NCI-H1694 (cell line): ENCODE measurements around the gene CACNA2D4.
"Not testable (repeated sequence)": the region's sequence is repeated elsewhere in the genome, so short reads cannot be mapped to it uniquely, and the experiment has no call there.

ENCODE experiments used
- DNase-seq: peaks from one replicate; lab custom pipeline; 2025; lab: John Stamatoyannopoulos, UW

Gene CACNA2D4, protein sequence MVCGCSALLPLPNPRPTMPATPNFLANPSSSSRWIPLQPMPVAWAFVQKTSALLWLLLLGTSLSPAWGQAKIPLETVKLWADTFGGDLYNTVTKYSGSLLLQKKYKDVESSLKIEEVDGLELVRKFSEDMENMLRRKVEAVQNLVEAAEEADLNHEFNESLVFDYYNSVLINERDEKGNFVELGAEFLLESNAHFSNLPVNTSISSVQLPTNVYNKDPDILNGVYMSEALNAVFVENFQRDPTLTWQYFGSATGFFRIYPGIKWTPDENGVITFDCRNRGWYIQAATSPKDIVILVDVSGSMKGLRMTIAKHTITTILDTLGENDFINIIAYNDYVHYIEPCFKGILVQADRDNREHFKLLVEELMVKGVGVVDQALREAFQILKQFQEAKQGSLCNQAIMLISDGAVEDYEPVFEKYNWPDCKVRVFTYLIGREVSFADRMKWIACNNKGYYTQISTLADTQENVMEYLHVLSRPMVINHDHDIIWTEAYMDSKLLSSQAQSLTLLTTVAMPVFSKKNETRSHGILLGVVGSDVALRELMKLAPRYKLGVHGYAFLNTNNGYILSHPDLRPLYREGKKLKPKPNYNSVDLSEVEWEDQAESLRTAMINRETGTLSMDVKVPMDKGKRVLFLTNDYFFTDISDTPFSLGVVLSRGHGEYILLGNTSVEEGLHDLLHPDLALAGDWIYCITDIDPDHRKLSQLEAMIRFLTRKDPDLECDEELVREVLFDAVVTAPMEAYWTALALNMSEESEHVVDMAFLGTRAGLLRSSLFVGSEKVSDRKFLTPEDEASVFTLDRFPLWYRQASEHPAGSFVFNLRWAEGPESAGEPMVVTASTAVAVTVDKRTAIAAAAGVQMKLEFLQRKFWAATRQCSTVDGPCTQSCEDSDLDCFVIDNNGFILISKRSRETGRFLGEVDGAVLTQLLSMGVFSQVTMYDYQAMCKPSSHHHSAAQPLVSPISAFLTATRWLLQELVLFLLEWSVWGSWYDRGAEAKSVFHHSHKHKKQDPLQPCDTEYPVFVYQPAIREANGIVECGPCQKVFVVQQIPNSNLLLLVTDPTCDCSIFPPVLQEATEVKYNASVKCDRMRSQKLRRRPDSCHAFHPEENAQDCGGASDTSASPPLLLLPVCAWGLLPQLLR

GRCh38 chr12:1918081-1918883, at the start of gene CACNA2D4:
Gene CACNA2D4, minus strand, starts transcription at chr12:1918652. Its CDS starts 179 bp downstream, at chr12:1918473.
- no peak for DNase-seq

DNA sequence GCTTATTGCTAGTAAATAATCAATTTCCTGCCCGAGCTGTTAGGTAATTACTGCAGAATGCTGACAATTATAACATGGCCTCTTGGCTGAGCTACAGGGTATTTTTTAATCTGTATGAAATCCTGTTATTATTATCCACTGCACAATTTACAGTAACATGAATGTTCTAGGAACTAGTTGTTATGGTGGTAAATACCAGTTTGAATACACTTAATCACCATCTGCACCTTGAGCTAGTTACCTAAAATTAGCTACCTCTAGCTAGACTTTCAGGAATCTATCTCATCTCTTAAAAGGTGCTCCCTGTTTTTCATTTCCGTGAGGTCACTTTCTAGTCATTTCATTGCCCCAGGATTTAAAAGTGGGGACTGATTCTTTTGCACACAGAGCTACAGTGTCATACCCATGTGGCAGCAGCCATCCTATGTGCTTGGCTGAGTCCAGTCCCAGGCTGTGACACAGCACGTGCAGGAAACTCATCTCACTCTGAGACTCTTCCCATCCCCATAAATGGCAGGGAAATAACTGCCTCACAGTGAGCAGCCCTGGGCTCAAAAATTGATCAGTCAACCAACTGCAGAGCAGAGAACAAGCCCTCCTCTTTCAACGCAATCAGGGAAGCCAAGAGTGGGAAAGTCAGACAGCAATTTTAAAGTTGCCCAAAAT, 48.2 kb upstream of the CACNA2D4 start:
- DNase-seq = no peak

DNA sequence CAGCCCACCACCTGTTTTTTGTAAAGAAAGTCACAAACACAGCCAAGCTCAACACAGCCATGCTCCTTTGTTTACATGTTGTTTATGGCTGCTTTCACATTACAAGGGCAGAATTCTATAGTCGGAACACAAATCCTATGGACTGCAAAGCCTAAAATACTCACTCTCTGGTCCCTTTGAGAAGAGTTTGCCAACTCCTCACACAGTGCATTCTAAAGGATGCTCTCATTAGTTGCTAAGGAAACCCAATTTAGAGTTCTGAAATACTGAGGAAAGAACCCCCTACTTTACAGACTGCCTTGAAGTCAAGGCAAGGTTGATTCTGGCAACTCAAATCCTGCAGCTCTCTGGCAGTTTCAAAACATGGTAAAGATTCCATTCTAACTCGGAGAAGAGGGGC, 47.5 kb upstream of the CACNA2D4 start:
- DNase-seq = no peak

DNA sequence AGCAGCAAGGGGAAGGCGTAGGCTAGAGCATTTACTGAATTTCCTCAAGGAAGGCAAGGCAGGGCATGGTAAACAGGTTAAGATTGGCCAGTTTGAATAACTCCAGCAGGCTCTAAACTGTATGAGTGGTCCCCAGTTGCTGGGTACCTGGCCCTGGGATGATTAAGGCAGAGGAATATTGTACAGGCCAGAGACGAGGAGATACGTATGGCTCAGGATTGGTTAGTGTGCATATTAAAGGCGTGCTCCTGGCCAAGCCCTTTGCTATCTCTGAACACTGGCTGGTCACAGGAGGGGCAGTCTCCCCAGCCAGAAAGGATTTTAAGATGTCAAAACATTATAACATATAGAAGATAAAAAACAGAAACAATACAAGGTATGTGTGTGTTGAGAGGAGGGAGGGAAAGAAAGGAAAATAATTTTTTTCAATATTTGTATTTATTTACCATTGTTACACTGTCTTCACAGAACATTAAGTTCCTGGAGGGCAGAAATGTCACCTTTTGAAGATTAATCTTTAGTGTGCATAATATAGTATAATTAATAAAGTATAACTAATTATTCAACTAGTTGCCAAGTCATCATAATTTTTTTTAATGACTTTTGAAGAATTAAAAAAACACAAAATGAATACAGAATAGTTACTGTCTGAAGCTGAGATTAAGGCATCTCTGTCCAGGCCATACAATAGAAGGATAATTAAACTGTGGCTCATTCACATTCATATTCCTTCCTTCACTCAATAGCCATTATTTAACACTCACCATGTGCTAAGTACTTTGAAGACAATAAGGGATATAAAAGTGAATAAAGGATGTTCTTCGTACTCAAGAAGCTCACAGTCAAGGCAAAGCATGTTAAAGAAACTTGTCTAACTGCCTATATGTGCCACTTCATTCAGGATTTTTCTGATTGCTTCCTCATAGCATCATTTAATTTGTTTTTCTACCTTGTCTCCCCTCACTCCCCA, 43.9 kb upstream of the CACNA2D4 start:
- DNase-seq = no peak

- DNase-seq = no peak
These were observed 38.3 kb upstream of the CACNA2D4 start for GRCh38 chr12:1956716-1957115.

DNA sequence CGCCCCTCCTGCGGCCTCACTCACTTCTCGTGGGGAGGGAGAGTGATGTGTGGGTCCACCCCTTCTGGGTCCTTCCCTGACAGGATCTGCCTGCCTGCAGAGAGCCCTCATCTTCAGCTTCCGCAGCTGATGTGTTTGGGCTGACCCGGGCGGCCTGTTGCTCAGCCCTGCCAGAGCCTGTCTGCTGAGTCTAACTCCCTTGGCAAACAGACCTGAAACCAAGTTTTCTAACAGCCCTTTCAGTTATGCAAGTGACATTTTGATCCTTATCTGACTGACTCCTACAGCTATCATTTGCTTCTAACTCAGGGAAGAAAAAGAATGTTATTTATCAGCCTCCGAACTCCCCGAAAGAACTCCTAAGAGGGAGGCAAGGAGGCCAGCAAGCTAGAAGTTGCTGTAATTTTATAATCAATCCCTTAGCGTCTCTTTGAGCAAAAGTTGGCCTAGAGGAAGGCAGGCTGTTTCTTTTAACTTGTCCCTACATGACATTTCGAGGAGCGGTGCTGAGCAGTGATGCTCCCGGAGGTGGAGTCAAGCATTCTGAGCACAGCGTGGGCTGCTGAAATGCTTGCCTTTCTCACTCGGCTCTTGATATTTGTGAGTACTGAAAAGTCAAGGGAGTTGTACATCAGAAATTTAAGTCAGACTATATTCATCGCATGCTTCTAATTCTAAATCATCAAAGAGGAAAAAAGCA, 31.5 kb upstream of the CACNA2D4 start:
- DNase-seq = no peak

GRCh38 chr12:1948883-1949282, 30.4 kb upstream of the CACNA2D4 start:
- DNase-seq = no peak

DNA sequence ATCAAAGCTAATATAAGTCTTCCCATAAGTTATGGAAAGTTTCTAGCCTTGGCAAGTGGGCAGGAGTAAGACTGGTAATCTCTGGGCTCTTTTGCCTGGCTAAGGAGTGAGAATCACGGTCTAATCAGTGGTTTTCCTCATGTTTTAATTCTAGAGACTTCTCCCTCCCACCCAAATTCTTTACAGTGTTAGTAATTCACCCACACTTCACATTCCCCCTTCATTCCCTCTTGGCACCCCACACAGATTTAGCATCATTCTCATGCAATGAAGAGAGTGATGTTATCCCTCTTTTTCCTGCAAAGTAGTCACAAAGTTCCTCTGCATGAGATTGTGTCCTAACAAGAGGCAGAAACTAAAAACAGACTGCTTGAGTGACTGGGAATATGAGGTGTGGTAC, 28.6 kb upstream of the CACNA2D4 start:
- no peak for DNase-seq

DNA sequence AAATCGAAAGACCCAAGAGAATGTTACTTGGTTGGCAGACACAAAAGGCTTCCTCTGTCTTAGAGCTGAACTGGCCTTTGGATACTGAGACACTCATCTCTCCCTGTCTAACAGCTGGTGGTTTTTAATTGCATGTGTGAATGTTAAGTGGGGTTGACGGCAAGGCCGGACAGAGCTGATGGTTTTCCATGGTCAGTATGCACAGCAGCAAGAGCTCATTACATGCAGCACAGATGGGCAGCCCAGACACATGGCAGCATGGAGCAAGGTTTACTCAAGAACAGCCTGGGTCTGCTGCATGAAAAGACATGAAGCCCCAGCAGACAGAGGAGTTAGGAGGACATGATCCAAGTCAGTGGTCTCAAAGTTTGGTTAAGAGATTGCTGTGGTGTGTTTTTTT, 27.8 kb upstream of the CACNA2D4 start:
- DNase-seq = no peak

- DNase-seq = not testable (repeated sequence)
These were observed 27.1 kb upstream of the CACNA2D4 start for GRCh38 chr12:1945502-1945901.

DNA sequence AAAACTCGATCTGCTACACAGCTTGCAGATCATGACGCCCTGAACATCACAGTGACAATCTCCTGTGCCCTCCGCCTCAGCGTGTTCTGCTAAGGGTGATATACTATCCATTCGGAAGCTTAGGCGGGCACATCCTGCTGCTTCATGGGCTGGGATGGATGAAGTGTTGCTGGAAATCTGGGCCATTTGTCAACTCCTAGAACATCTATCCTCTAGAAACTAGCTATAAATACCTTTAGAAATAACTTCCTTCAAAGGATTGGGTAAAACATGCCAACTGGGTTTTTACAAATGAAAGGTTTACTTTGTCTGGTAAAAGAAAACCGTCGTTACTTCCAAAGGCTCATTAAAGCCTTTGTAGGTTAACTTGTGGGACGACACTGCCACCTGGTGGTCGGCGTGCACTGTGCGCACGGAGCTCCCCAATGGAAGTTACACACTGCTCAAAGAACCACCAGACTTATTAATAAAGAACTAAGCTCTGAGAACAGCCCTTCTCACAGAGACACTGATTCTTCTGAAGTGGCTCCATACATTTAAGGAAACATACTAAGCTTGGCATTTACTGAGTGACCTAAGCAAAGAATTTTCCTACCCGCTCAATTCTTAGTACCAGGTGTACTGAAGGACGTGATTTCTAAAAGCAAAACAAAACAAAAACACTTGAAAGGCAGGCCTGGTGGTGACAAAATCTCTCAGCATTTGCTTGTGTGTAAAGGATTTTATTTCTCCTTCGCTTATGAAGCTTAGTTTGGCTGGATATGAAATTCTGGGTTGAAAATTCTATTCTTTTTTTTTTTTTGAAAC, 21.6 kb upstream of the CACNA2D4 start:
- DNase-seq = peak; percentile 90

GRCh38 chr12:1939331-1939730, 20.9 kb upstream of the CACNA2D4 start:
- no peak for DNase-seq

DNA sequence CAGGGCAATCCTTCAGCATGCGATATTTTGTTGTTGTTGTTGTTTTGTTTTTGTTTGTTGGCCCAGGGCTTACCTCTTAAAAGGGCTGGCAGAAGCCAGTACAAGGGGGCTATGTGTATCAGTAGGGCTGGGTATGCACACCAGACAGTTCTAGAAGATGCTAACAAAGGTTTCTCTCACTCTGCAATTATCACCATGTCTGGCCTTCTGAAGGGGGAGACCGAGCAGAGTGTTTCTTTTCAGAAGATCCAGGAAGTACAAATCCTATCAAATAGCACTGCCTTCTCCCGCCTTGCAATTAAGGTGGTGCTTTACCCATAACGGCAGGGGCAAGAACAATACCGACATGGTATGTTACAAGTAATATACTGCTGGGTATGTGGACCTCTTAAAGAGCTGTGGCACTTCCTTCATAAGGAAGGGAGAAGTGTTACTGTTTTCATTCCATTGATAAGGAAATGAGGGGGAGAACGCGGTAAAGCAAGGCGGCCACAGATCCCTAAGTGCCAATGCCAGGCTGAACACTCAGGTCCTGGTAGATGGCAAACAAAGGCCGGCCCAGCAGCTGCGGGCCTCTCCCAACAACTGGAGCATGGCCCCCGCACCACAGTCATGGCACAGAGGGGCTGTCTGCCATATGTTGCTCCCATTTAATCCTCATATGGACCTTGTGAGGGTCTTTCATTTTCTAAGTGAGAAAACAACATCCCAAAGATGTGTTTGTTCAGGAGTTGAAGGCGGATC, 19.2 kb upstream of the CACNA2D4 start:
- no peak for DNase-seq

GRCh38 chr12:1936406-1937320, 18.2 kb upstream of the CACNA2D4 start:
- DNase-seq = peak; percentile 97

- no peak for DNase-seq
These were observed 17.4 kb upstream of the CACNA2D4 start for GRCh38 chr12:1935700-1936378.

DNA sequence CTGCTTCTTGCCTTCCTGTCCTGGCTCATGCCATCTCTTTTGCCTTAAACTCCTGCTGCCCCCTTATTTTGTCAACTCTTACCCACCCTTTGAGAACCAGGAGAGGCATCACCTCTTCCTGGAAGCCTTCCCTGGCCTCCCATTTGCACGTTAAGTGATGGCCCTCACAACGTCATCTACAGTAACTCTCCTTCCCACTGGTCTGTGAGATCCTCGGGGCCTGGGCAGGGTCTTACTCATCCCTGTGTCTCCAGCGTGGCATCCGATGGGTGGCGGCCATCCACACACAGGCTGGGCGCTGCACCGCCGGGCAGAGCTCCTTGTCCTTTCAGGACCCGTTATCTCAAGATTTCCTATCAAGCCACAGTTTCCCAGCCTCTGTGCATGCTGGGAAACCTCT, 16.8 kb upstream of the CACNA2D4 start:
- no peak for DNase-seq
